GM18526 (cell line): ENCODE data around the gene ULK4.

ENCODE experiments used
- POLR2A ChIP-seq: IDR thresholded peaks from 3 replicates; pipeline ENCODE4 v1.6.1; 2011; ENCODE audit not compliant: insufficient read length; ENCODE audit errors: extremely low read depth

Gene ULK4

GRCh38 chr3:41848753-41849574 lies 112.9 kb downstream of the ULK4 start:
- no peak for TF ChIP-seq POLR2A

GRCh38 chr3:41847679-41848078 lies 114.2 kb downstream of the ULK4 start:
- no peak for TF ChIP-seq POLR2A

- no peak for TF ChIP-seq POLR2A
Observed at GRCh38 chr3:41846850-41847249, 115.1 kb downstream of the ULK4 start.

GRCh38 chr3:41845826-41846225 lies 116.1 kb downstream of the ULK4 start:
- no peak for TF ChIP-seq POLR2A

- TF ChIP-seq POLR2A = no peak
Observed at GRCh38 chr3:41836360-41837134, 125.4 kb downstream of the ULK4 start.

- no peak for TF ChIP-seq POLR2A
Observed at GRCh38 chr3:41833628-41834027, 128.3 kb downstream of the ULK4 start.

GRCh38 chr3:41819236-41819635 lies 142.7 kb downstream of the ULK4 start:
- TF ChIP-seq POLR2A = no peak

GRCh38 chr3:41808618-41809017 lies 153.3 kb downstream of the ULK4 start:
- no peak for TF ChIP-seq POLR2A

- TF ChIP-seq POLR2A = no peak
Observed at GRCh38 chr3:41808152-41808551, 153.8 kb downstream of the ULK4 start.

- no peak for TF ChIP-seq POLR2A
Observed at GRCh38 chr3:41794748-41795589, 166.9 kb downstream of the ULK4 start.

- no peak for TF ChIP-seq POLR2A
Observed at GRCh38 chr3:41792806-41793205, 169.1 kb downstream of the ULK4 start.

- no peak for TF ChIP-seq POLR2A
Observed at GRCh38 chr3:41769106-41769505, 192.8 kb downstream of the ULK4 start.

GRCh38 chr3:41768363-41768762 lies 193.5 kb downstream of the ULK4 start:
- TF ChIP-seq POLR2A = no peak

- no peak for TF ChIP-seq POLR2A
Observed at GRCh38 chr3:41753651-41754050, 208.3 kb downstream of the ULK4 start.

- no peak for TF ChIP-seq POLR2A
Observed at GRCh38 chr3:41751597-41751996, 210.3 kb downstream of the ULK4 start.
